ENCODE results near the gene TTF2.

DNA sequence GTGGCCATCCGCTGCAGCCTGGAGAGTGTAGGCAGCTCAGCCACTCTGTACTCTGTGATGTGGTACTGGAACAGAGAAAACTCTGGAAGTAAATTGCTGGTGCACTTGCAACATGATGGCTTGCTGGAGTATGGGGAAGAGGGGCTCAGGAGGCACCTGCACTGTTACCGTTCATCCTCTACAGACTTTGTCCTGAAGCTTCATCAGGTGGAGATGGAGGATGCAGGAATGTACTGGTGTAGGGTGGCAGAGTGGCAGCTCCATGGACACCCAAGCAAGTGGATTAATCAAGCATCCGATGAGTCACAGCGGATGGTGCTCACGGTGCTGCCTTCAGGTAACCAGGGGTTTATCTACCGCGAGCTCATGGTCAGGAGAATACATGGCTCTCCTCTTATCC lies 34.6 kb upstream of the TTF2 start:
- TF ChIP-seq CTCF (optimal IDR thresholded peaks at IDR 0.05 in 1 of 3, IDR thresholded peaks at IDR 0.05 in 1 of 3, conservative IDR thresholded peaks at IDR 0.05 in 1 of 3; ENCODE audit: extremely low read depth in 1 of 3, insufficient read depth in 2 of 3, low read length in 3 of 3), result no peak
- TF ChIP-seq EZH2 (IDR thresholded peaks at IDR 0.05; ENCODE audit: low read length), result no peak

All from keratinocyte (primary cell).